HG02678 (cell line): ENCODE data around the gene KCNQ2.
"Not testable (repeated sequence)": the region's sequence is repeated elsewhere in the genome, so short reads cannot be mapped to it uniquely, and the experiment has no call there.

Source experiments
- ATAC-seq: cut with Tn5 transposase; IDR thresholded peaks from one replicate; pipeline ENCODE4 v1.9.1; 2021; ENCODE audit warnings: mild to moderate bottlenecking, moderate library complexity; ENCODE audit not compliant: unreplicated experiment

KCNQ2 gene

DNA sequence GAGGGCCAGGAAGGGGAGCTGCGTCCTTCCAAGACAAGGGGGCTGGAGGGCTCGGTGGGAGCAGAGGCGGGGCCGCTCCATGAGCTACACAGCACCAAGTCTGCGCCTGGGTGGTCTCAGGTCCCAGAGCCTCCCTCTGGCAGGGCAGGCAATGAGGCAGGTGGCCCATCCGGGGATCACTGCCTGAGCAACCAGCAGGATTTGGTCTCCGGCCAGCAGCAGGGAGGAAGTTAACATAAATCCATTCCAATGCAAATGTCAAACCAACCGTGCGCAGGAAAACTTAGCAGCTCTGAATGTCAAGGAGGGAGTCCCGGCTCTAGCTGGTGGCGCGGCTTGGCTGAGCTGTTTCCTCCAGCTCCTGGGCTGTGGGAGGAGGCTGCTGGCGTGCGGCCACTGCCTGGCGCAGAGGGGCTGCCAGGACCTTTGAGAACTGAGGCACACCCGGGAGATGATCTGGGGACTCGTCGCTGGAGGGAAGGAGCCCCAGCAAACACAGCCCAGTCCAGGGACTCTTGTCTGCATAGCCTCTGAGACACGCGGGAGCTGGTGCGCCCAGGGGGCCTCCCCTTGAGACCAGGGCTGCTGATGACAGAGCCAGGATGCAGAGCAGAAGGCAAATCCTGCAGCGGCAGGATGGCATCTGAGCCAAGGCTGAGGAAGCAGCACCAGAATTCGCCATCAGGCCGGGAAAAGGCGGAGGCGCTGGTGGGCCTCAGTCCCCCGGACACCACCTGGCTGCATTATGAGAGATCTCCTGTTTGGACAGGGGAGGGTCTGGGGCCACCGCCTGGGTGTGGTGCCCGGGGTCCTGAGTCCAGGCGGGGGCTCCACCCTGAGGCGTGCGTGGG lies 78.2 kb downstream of the KCNQ2 start:
- no peak for ATAC-seq

DNA sequence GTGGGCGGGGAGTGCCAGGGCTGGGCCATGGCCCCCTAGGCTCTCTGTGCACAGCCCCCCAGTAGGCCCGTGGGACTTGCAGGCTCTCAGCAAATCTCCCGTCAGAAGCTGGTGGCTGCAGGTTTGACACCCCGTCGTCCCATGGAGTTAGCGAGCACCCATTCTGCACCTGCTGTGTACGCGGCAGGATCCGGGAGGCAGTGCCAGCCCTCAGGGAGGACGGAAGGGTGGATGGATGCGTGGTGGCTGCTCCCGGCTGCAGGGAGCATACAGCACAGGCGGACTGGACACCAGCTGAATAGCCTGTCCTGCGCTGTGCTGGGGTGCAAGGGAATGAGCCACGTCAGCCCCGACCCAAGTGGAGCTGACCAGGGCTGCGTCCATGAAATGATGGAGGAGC lies 78.9 kb downstream of the KCNQ2 start:
- ATAC-seq = no peak

DNA sequence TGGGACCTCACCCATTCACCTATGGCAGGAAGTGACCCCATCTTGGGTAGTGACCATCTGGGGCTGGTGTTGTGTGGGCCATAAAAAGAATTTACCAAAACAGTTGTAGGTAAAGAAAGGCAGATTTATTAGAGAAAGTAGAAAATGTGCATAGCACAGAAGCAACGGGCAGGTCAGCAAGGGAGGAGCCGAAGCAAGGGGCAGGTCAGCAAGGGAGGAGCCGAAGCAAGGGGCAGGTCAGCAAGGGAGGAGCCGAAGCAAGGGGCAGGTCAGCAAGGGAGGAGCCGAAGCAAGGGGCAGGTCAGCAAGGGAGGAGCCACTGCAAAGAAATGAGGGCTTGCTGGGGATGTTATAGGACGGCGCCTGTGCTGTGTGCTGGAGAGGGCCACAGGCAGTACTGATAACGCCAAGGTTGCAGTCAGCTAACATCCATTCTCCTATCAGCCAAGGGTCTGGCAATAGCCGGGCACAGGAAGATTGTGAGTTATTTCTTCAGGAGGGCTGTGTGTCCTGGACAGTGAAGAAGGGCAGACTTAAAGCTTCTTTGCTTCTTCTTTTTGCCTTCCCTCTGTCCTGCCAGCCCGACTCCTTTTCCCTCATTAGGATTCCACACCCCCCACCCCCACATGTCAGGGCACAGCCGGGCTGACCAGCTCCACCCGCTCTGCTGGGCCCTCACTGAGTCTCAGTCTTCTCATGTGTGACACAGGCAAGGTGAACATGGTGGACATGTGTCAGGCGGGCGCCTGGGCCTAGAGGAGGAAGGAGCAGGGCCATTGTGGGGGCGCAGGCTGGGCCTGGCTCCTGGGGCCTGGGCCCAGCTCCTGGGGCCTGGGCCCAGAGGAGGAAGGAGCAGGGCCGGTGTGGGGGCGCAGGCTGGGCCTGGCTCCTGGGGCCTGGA lies 79.7 kb downstream of the KCNQ2 start:
- no peak for ATAC-seq

DNA sequence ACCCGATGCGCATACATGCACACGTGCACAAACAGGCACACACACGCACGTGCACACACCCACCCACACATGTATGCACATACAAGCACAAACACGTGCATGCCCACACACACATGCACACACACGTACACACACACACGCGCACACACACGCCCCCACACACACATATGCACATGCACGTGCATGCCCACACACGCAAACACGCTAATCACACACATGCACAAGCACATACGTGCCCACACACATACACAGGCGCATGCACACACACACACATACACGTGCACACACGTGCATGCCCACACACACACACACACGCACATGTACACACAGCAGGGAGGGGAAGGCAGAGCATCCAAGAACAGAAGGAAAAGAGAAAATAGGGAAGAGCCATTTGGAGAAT lies 84.5 kb downstream of the KCNQ2 start:
- no peak for ATAC-seq

DNA sequence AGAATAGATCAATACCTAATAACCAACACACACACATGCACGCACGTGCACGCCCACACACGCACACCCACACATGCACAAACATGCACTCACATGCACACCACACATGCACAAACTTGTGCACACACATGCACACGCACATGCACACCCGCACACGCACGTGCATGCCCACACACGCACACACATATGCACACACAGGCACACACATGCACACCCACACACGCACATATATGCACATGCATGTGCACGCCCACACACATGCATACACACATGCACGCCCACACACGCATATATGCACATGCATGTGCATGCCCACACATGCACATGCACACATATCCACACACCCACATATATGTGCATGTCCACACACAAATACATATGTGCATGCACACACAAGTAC lies 85.1 kb downstream of the KCNQ2 start:
- no peak for ATAC-seq

DNA sequence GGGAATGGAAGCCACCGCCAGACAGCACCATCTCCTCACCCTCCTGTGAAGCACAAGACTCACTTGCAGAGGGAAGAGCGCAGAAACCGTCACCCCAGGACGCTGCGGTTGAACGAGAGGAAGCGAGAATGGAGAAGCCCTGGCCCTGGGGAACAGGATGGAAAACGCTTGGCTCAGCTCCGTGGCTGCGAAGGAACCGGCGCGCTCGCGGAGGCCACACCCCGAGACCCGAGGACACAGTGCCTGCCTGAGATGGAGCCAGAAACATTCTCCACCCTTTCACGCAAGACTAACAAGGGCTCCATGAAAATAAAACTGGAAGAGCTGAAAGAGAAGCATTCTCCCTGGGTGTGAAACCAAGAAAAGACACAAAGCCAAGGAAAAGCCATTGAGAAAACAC lies 86.0 kb downstream of the KCNQ2 start:
- no peak for ATAC-seq

DNA sequence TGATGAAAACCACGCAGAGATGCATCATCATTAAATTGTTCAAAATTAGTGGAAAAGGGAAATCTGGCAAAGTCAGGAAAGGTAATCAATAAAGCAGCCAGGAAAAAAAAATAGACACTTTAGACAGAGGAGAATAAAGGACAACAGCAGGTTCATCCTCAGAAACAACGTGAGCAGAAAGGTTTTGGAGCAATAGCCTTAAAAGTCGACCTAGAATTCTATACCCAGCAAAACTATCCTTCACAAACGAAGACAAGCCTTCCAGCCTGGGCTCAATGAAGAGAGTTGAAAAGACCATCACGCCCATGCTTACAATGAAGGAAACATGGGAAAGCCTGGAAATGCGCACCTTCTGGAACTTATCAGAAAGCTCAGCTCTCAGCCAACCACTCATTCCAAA lies 86.6 kb downstream of the KCNQ2 start:
- no peak for ATAC-seq

DNA sequence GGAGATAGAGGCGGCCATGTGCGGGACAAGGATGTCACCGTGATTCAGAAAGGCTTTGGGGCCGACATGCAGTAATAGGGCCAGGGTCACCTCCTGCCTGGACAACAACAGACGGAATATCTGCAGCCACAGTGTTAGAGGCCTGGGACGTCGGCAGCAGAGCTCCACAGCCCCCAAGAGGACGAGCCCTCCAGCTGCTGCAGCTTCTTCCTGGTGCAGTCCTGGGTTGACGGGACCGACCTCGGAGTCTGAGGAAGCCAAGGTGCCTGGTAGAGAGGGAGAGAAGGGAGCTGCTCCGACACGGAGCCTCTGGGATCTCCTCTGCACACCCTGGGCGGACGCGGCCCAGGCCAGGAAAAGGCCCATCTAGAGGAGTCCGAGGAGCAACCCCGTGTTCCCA lies 88.1 kb downstream of the KCNQ2 start:
- no peak for ATAC-seq

DNA sequence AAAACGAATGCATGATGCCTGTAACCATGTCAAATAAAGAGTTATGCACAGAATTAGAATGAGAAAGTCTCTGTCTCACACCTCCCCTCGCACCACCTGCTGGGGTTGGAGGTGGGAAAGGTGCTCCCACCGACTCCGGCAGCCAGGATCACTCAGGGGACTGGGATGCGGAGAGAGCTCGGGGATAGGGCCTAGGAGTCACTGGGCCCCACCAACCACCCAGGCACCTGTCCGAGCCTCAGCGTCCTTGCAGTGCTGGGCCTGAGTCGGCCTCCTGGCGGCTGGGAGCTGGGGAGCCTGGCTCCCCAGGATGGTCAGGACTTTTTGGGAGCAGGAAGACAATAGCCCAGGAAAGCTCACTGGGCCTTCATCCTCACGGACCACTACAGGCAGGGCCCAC lies 88.9 kb downstream of the KCNQ2 start:
- ATAC-seq = no peak

DNA sequence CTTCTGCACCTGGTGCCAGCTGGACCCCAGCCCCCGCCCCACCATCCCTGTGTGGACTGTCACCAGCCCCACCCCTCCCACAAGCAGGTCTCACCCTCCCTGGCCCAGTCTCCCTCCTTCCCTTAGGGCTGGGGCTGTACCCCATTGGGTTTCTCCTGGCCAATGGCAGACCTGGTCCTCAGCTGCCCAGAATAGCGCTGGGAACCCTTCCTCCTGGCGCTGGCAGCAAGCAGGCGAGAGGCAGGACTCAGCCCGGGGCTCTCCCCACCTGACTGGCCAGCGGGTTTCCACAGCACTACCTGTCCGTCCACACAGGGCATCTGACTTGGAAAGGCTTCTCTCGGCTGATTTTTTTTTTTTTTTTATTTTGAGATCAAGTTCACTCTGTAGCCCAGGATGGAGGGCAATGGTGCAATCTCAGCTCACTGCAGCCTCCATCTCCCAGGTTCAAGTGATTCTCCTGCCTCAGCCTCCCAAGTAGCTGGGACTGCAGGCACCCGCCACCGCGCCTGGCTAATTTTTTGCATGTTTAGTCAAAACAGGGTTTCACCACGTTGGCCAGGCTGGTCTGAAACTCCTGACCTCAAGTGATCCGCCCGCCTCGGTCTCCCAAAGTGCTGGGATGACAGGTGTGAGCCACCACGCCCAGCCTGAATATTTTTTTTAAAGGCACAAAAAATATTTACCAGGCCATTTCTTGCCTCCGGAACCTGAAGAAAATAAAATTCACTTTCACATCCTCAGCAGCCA lies 89.7 kb downstream of the KCNQ2 start:
- ATAC-seq = no peak

DNA sequence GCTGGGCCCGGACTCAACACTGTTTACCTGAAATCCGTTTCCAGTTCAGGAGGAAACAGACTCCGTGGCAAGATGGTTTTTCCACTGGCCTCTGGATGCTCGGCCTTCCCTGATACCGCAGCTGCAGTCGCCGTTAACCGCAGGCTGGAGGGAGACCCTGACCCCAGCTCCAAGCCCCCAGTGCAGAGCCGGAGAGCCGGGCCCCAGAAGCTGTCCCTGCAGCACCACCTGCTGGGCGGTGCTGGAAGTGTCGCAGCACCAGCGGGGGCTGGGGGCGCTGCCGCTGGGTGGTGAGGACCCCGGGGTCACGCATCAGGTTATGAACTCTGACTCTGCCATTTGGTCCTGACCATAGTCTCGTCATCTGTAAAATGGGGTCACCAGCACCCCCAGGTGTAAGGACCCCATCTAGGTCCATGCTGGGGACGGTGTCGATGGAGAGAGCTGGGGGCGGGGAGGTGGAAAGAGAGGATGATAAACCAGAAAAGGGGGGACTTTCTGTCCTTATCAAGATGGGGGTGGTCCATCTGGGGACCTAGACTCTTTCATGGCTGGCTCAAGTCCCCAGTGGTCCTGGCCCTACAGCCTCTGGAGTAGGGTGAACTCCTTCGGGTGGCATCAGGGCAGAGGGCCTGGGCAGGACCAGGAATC lies 90.5 kb downstream of the KCNQ2 start:
- ATAC-seq = no peak

DNA sequence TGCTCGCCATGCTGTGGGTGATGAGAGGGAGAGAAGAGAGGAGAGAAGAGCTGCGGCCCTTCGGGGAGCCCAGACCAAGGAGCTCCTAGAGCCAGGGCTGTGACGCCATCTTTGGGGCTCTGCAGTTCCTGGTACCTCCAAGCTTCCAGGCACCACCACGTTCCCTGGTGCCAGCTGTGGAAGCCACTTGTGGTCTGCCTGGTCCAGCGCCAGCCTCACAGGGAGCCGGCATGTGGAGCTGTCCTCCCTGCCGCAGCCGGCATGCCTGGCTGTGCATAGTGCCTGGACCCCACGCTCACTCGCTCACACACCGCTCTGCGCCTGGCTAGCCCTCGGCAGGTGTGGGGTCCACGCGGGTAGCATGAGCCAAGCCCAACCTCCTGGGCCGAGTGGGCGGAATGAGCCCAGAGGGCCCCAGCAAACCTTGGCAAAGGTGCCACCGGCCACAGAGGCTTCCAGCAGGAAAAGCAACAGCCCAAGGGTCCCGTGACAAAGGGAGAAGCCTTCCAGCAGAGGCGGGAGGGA lies 92.0 kb downstream of the KCNQ2 start:
- no peak for ATAC-seq

DNA sequence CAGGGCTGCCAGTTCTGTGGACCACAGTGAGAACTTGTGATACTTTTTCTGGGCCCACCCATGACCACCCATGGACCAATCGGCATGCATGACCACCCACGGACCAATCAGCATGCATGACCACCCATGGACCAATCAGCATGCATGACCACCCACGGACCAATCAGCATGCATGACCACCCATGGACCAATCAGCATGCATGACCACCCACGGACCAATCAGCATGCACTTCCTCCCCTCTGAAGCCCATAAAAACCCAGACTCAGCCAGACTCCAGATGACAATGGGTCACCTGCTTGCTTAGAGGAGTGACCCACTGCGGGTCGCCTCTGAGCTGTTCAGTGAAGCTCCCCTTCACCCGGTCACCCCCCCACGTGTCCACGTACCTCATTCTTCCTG lies 92.6 kb downstream of the KCNQ2 start:
- not testable (repeated sequence) for ATAC-seq

DNA sequence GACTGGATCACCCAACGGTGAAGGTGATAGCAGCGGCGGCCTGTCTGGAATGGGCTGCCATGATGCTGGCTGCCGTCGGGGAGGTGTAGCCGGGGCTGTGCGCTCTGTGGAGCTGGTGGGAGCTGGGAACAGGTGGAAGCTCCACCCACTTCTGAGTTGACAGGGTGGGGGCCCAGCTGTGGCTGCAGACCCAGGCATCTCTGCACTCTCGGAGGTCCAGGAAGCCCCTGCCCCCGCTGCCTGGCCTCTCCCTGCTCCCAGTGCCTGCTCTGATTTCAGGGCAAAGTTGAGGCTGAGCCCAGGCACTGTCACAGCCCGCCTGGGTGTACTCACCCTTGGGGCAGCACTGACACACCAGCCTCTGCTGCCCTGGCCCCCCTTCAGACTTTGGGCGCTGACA lies 93.2 kb downstream of the KCNQ2 start:
- ATAC-seq = no peak

DNA sequence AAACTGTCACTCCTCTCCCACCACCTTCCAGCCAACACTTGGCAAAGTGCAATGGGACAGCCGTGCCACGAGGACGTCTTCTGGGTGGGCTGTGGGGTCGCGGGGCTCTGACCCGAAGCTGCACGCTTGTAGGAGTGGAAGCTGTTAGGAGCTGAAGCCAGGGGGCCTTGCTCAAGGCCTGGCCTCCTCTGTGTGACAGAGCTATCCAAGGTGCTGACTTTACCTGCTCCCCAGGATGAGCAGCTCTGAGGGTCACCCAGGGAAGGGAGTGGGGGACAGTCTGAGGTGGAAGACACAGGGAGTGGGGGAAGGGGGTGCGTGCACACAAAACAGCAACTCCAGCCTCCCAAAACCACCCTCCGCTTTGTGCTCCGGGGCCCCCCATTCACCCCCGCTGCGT lies 93.8 kb downstream of the KCNQ2 start:
- ATAC-seq = no peak

DNA sequence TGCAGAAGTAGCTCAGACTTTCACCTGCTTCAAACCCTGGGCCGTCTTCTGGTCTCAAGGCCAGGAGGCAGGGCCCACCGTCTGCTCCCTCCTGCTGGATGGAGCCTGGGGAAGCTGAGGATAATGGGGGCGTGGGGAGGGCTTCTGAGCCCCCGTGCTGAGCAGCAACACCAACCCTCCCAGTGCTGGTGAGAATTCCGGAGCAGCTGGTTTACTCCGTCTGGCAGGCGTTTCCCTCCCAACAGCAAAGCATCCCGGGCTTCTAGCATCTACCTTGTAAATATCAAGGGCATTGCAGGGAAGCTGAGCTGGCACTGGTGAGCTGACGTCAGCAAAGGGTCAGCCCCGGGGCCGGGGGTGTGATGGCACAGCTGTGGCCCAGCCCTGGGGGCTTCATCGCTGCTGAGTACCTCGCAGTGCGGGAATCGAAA lies 94.5 kb downstream of the KCNQ2 start:
- ATAC-seq = no peak

DNA sequence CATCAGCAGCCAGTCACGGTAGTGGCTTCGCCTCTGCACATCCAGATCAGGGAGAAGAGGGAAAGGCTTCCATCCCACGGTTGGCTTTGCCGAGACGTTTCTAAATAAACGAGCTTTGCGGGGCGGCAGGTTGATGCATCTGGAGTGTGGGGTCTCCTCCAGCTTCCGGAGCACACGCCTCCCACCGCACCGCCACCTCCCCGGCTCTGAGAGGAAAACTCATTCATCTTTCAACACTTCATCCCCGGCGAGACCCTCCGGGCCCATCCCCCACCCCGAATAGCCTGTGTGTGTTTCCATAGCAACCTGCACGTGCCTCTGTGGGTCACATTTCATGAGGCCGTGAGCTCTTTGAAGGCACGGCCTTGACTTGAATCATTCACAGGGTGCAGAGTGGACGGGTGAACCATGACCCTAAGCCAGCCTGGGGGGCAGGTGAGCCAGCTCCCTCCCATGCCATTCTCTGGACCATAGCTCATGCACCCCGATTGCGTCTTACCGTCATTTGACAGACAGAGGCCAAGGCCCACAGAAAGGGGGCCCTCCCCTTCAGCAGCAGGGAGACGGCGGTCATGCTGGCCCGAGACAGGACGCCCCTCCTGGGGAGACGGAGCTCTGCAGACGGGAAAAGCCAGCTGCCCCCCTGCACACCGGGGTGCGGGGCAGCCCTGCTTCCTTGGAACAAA lies 95.1 kb downstream of the KCNQ2 start:
- ATAC-seq = no peak

DNA sequence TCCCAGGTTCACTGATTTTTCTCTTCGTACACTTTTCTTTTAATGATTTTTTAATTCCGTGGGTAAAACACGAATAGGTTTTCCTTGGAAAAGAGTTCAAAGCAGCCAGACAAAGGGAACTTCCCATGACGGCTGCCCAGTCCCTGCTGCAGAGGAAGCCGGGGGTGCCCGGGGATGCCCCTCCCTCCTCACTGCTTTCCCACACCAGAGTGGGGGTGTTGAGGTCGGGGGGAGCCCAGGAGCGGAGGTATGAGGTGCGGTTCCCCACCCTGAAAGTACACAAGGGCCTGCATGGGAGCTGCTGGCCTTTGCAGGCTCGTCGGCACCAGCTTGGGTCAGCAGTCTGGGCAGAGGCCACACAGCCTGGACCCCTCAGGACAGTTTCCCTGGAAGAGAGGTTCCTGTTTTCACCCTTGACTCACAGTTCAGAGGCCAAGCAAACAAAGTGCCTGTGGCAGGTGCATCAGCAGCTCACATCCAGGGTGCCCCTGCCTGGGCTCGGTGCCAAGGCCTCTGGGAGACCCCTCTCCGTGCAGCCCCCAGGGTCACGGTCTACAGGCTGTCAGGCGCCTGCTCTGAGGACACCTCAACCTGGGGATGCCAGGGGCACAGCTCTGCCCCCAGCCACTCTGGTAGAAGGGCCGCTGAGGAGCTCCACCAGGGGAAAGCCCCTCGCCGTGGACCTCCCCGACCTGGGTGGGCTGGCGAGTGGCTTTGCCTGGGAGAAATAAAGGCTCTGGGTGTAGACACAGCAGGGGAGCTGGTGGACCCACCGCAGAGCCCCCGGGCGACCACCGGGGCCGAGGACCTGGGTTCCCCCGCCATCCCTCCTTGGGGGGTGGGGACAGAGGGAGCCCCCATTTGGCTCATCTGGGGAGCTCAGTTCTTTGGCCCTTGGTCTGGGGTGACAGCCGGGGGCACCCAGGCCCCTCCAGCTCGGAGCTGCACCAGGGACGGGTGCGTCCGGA lies 95.9 kb downstream of the KCNQ2 start:
- no peak for ATAC-seq

DNA sequence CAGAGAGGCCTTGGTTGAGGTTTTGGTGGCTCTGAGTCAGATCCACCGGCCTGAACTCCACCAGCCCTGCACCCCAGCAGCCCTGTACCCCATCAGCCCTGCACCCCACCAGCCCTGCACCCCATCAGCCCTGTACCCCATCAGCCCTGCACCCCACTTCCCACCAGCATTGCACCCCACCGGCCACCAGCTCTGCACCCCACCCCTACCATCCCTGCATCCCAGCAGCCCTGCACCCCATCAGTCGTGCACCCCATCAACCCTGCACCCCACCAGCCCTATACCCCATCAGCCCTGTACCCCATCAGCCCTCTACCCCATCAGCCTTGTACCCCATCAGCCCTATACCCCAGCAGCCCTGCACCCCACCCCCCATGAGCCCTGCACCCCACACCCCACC lies 97.0 kb downstream of the KCNQ2 start:
- ATAC-seq = no peak
